GM20000 (cell line): Measurements from ENCODE around the gene C19orf85.

Experiments used
- DNase-seq: peaks from one replicate; pipeline ENCODE4 v3.0.0; 2012; ENCODE audit warnings: low spot score
- CTCF ChIP-seq: IDR thresholded peaks from 2 replicates; pipeline ENCODE4 v1.5.1; 2012; ENCODE audit warnings: mild to moderate bottlenecking, control low read depth; ENCODE audit errors: extremely low read depth, missing control alignments

Gene C19orf85

GRCh38 chr19:55439052-55439451 lies 25.5 kb downstream of the C19orf85 start:
- TF ChIP-seq CTCF: no peak
- DNase-seq: no peak

- DNase-seq: peak; percentile 69
- TF ChIP-seq CTCF: no peak
These were observed 27.1 kb downstream of the C19orf85 start for GRCh38 chr19:55437410-55437809.

- TF ChIP-seq CTCF: no peak
- DNase-seq: no peak
These were observed 27.7 kb downstream of the C19orf85 start for GRCh38 chr19:55436847-55437246.

- TF ChIP-seq CTCF: no peak
- no peak for DNase-seq
These were observed 29.5 kb downstream of the C19orf85 start for GRCh38 chr19:55435020-55435419.

DNA sequence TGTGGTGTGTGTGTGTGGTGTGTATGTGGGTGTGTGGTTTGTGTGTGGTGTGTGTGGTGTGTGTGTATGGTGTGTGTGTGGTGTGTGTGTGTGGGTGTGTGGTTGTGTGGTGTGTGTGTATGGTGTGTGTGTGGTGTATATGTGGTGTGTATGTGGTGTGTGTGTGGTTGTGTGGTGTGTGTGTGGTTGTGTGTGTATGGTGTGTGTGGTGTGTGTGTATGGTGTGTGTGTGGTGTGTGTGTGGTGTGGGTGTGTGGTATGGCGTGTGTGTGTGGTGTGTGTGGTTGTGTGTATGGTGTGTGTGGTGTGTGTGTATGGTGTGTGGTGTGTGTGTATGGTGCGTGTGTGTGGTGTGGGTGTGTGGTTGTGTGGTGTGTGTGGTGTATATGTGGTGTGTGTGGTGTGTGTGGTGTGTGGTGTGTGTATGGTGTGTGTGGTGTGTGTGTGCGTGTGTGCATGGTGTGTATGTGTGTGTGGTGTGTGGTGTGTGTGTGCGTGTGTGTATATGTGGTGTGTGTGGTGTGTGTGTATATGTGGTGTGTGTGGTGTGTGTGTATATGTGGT lies 30.1 kb downstream of the C19orf85 start:
- no peak for DNase-seq

GRCh38 chr19:55433292-55433691 lies 31.3 kb downstream of the C19orf85 start:
- peak; percentile 21 for DNase-seq
- TF ChIP-seq CTCF: no peak

More for the DNA sequence above, 30.1 kb downstream of the C19orf85 start:
- TF ChIP-seq CTCF: no peak

GRCh38 chr19:55432241-55432959 lies 32.2 kb downstream of the C19orf85 start:
- peak; percentile 32 for DNase-seq
- TF ChIP-seq CTCF: no peak
